HepG2 (cell line): ENCODE results near the gene ZMIZ1. TPM values are rescaled to one million over a fixed set of nuclear protein-coding genes. Genes with fewer than 3 reads are reported as not detected.
A peak's percentile ranks its signal among the peaks of the same experiment; 100 is the strongest.

Experiments
- AGO1 ChIP-seq: fragments of 200-400 bp; formaldehyde crosslinking; IDR thresholded peaks from 2 replicates; pipeline ENCODE4 v1.6.1; 2017; ENCODE audit warnings: mild to moderate bottlenecking, low read depth, low read length, moderate library complexity; ENCODE audit not compliant: poor library complexity, severe bottlenecking
- ETV6 ChIP-seq: sonication (generic); formaldehyde crosslinking; conservative IDR thresholded peaks from 2 replicates; pipeline ENCODE4 v1.4.0; 2020; ENCODE audit warnings: missing genetic modification reagents
- HDAC1 ChIP-seq: sonication (generic); formaldehyde crosslinking; IDR thresholded peaks from 2 replicates; pipeline ENCODE4 v1.5.1; 2020; ENCODE audit warnings: mild to moderate bottlenecking, missing genetic modification reagents
- HNF4A ChIP-seq: sonication (generic); formaldehyde crosslinking; IDR thresholded peaks from 2 replicates; pipeline ENCODE4 v1.4.0; 2020; ENCODE audit warnings: missing genetic modification reagents
- KMT2A ChIP-seq: sonication (generic); formaldehyde crosslinking; IDR thresholded peaks from 2 replicates; pipeline ENCODE4 v1.4.0; 2020; ENCODE audit warnings: missing genetic modification reagents
- MED1 ChIP-seq: sonication (generic); formaldehyde crosslinking; IDR thresholded peaks from 2 replicates; pipeline ENCODE4 v1.4.0; 2020; ENCODE audit warnings: missing genetic modification reagents
- NCOA1 ChIP-seq: sonication (generic); formaldehyde crosslinking; IDR thresholded peaks from 2 replicates; pipeline ENCODE4 v1.9.0; 2021; ENCODE audit warnings: missing genetic modification reagents
- NCOA2 ChIP-seq: sonication (generic); formaldehyde crosslinking; IDR thresholded peaks from 2 replicates; pipeline ENCODE4 v1.8.0; 2022; ENCODE audit warnings: inconsistent platforms
- NKX3-1 ChIP-seq: sonication (generic); formaldehyde crosslinking; IDR thresholded peaks from 2 replicates; pipeline ENCODE4 v1.5.0; 2020; ENCODE audit warnings: missing genetic modification reagents
- PHB2 ChIP-seq: fragments of 450-650 bp; IDR thresholded peaks from 2 replicates; pipeline ENCODE4 v1.6.1; 2018; ENCODE audit not compliant: partially characterized antibody
- RARA ChIP-seq: IDR thresholded peaks from 2 replicates; pipeline ENCODE4 v1.6.1; 2016; ENCODE audit warnings: missing genetic modification reagents, missing compliant biosample characterization
- RNF2 ChIP-seq: fragments of 450-650 bp; conservative IDR thresholded peaks from 2 replicates; pipeline ENCODE4 v1.6.1; 2016; ENCODE audit warnings: low read depth
- SOX13 ChIP-seq, 3 experiments: fragments of 450-650 bp in 1 of 3; sonication (generic) in 1 of 3; formaldehyde crosslinking in 1 of 3; IDR thresholded peaks in 2 of 3; conservative IDR thresholded peaks in 1 of 3; 2 replicates each; pipeline versions ENCODE4 v1.5.0 to v1.6.1; 2016 to 2020; ENCODE audit warnings: antibody characterized with exemption in 1 of 3, mild to moderate bottlenecking in 1 of 3, missing compliant biosample characterization in 1 of 3, missing genetic modification reagents in 1 of 3, moderate library complexity in 1 of 3
- TBX2 ChIP-seq: sonication (generic); formaldehyde crosslinking; IDR thresholded peaks from 2 replicates; pipeline ENCODE4 v1.5.0; 2020; ENCODE audit warnings: missing genetic modification reagents, mild to moderate bottlenecking, borderline replicate concordance
- TMF1 ChIP-seq: sonication (generic); formaldehyde crosslinking; IDR thresholded peaks from 2 replicates; pipeline ENCODE4 v1.8.1; 2022; ENCODE audit warnings: low read depth, missing genetic modification reagents
- ZFYVE20 ChIP-seq: sonication (generic); formaldehyde crosslinking; IDR thresholded peaks from 2 replicates; pipeline ENCODE4 v1.8.0; 2023; ENCODE audit warnings: low read depth, mild to moderate bottlenecking, moderate library complexity, missing genetic modification reagents, borderline replicate concordance
- ZNF317 ChIP-seq: sonication (generic); formaldehyde crosslinking; IDR thresholded peaks from 2 replicates; pipeline ENCODE4 v1.5.0; 2020; ENCODE audit warnings: mild to moderate bottlenecking, missing genetic modification reagents
- ZNF34 ChIP-seq: sonication (generic); formaldehyde crosslinking; IDR thresholded peaks from 2 replicates; pipeline ENCODE4 v1.4.0; 2020; ENCODE audit warnings: mild to moderate bottlenecking, missing genetic modification reagents, borderline replicate concordance
- ZNF510 ChIP-seq: sonication (generic); formaldehyde crosslinking; IDR thresholded peaks from 2 replicates; pipeline ENCODE4 v1.4.0; 2020; ENCODE audit warnings: low read depth, mild to moderate bottlenecking, missing genetic modification reagents
- ZNF7 ChIP-seq: IDR thresholded peaks from 2 replicates; pipeline ENCODE4 v1.6.1; 2016; ENCODE audit warnings: missing biosample characterization, missing genetic modification reagents
- ZNF709 ChIP-seq: sonication (generic); formaldehyde crosslinking; IDR thresholded peaks from 2 replicates; pipeline ENCODE4 v1.5.0; 2020; ENCODE audit warnings: mild to moderate bottlenecking, missing genetic modification reagents
- ZNF724P ChIP-seq: sonication (generic); formaldehyde crosslinking; IDR thresholded peaks from 2 replicates; pipeline ENCODE4 v1.8.0; 2022; ENCODE audit warnings: missing genetic modification reagents, borderline replicate concordance
- ZSCAN31 ChIP-seq: sonication (generic); formaldehyde crosslinking; IDR thresholded peaks from 2 replicates; pipeline ENCODE4 v1.5.0; 2020; ENCODE audit warnings: low read depth, mild to moderate bottlenecking, missing genetic modification reagents
- polyA plus RNA-seq, 8 experiments: library from polyadenylated mRNA; depleted of rRNA in 3 of 8; stranded (reverse) in 7 of 8; unstranded in 1 of 8; fragments of >200 nt; fragmentation: Illumina TruSeq in 4 of 8; extraction: Trizol in 4 of 8; gene quantifications; 2 replicates each; pipeline versions ENCODE4 v1.2.1 to v1.2.3, GENCODE V29; 2011 to 2016; ENCODE audit warnings: low read depth in 4 of 8, missing spikeins in 1 of 8, mixed read lengths in 1 of 8; ENCODE audit not compliant: insufficient read depth in 1 of 8
- total RNA-seq, 5 experiments: library from RNA; depleted of rRNA; stranded (reverse); fragments of >200 nt; fragmentation: Illumina TruSeq; extraction: Trizol; gene quantifications; 2 replicates each; pipeline ENCODE4 v1.2.3, GENCODE V29; 2016; ENCODE audit warnings: low read depth in 1 of 5
- TF ChIP-seq, protein P1 (sequence below): sonication (generic); formaldehyde crosslinking; IDR thresholded peaks from 2 replicates; pipeline ENCODE4 v1.4.0; 2020; ENCODE audit warnings: mild to moderate bottlenecking, low read depth, missing genetic modification reagents
- TF ChIP-seq, protein P2 (sequence below): sonication (generic); formaldehyde crosslinking; IDR thresholded peaks from 2 replicates; pipeline ENCODE4 v1.5.0; 2020; ENCODE audit warnings: missing genetic modification reagents
- TF ChIP-seq, protein P3 (sequence below): IDR thresholded peaks from 2 replicates; pipeline ENCODE4 v1.6.1; 2016; ENCODE audit warnings: missing compliant biosample characterization, missing genetic modification reagents, borderline replicate concordance
- TF ChIP-seq, protein P4 (sequence below): IDR thresholded peaks from 2 replicates; pipeline ENCODE4 v1.6.1; 2016; ENCODE audit warnings: mild to moderate bottlenecking, missing biosample characterization, missing genetic modification reagents

Gene ZMIZ1
- total and polyA plus RNA-seq, 2 of the 13 experiments (the other 11 are each of a cell fraction or from before 2014, with no cell fraction given): 5.3 to 10.2 TPM

DNA sequence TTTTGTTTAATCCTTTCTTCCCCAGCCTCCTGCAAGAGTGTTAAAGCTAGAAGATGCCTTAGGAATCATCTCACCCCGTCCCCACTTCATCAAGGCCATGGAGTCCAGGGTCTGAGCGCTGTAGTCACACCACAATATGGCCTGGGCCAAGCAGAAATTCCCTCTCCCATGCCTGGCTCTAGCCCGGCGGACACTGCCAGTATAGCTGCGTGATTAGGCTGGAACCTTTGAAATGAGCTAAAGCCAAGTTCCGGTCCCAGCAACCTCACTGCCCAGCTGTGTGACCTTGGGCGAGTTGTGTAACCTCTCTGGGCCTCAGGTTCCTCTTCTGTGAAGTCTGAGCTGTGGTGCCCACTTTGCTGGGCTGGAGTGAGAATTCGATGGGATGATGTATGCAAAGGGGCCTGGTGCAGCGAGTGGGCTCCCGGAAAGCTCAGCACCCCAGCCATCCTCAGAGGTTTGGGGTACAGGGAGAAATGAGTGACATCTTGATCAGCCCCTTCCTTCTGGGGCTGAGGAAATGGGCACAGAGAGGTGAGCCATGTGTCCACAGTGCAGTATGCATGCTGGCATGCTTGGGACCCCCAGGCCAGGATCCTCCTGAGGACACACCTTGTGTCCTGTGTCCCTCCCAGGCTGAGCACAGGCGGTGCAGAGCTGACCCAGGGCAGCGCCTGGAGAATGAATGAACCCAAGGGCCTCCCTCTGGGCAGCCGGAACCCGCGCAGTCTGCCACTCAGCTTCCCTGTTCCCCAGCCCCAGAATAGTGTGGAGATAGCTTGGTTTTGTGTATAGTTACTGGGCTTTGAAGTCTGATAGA lies 118.6 kb downstream of the ZMIZ1 start (continued):
- TF ChIP-seq MED1 (CRISPR knock-in tag): peak; percentile 47; the same call in 1 of the 2 replicates
- no peak for TF ChIP-seq ZNF317 (CRISPR knock-in tag)
- TF ChIP-seq TMF1: no peak
- no peak for TF ChIP-seq ZNF510 (CRISPR knock-in tag)
- TF ChIP-seq NCOA2 (CRISPR knock-in tag): peak; percentile 38; the same call in 1 of the 2 replicates
- no peak for TF ChIP-seq PHB2
- no peak for TF ChIP-seq ZNF7 (CRISPR knock-in tag)
- TF ChIP-seq, protein P1, sequence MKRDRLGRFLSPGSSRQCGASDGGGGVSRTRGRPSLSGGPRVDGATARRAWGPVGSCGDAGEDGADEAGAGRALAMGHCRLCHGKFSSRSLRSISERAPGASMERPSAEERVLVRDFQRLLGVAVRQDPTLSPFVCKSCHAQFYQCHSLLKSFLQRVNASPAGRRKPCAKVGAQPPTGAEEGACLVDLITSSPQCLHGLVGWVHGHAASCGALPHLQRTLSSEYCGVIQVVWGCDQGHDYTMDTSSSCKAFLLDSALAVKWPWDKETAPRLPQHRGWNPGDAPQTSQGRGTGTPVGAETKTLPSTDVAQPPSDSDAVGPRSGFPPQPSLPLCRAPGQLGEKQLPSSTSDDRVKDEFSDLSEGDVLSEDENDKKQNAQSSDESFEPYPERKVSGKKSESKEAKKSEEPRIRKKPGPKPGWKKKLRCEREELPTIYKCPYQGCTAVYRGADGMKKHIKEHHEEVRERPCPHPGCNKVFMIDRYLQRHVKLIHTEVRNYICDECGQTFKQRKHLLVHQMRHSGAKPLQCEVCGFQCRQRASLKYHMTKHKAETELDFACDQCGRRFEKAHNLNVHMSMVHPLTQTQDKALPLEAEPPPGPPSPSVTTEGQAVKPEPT (CRISPR knock-in tag): no peak
- TF ChIP-seq RNF2: no peak
- no peak for TF ChIP-seq AGO1
- no peak for TF ChIP-seq ZFYVE20 (CRISPR knock-in tag)
- no peak for TF ChIP-seq ZNF709 (CRISPR knock-in tag)
- no peak for TF ChIP-seq NCOA1 (CRISPR knock-in tag)
- TF ChIP-seq, protein P2, sequence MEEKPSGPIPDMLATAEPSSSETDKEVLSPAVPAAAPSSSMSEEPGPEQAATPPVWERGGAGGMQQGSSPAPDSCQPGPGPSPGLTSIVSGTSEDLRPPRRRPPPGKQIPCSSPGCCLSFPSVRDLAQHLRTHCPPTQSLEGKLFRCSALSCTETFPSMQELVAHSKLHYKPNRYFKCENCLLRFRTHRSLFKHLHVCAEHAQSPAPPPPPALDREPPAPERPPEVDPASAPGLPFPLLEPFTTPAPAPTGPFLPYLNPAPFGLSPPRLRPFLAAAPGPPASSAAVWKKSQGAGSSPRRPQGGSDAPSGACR (CRISPR knock-in tag): no peak
- TF ChIP-seq ETV6 (CRISPR knock-in tag): no peak
- no peak for TF ChIP-seq RARA (CRISPR knock-in tag)
- TF ChIP-seq, protein P3, sequence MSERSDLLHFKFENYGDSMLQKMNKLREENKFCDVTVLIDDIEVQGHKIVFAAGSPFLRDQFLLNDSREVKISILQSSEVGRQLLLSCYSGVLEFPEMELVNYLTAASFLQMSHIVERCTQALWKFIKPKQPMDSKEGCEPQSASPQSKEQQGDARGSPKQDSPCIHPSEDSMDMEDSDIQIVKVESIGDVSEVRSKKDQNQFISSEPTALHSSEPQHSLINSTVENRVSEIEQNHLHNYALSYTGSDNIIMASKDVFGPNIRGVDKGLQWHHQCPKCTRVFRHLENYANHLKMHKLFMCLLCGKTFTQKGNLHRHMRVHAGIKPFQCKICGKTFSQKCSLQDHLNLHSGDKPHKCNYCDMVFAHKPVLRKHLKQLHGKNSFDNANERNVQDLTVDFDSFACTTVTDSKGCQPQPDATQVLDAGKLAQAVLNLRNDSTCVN: no peak
- TF ChIP-seq HNF4A (CRISPR knock-in tag): peak; percentile 23; the same call in 1 of the 2 replicates
- TF ChIP-seq ZNF34 (CRISPR knock-in tag): no peak
- TF ChIP-seq ZNF724P (CRISPR knock-in tag): no peak
- no peak for TF ChIP-seq KMT2A (CRISPR knock-in tag)
- no peak for TF ChIP-seq NKX3-1 (CRISPR knock-in tag)
- TF ChIP-seq HDAC1: 0 out of 2 replicates have a peak, but pooled peaks have one; percentile 23
- TF ChIP-seq ZSCAN31 (CRISPR knock-in tag): no peak
- peak; percentile 57; the same call in 1 of the 2 replicates for TF ChIP-seq TBX2 (CRISPR knock-in tag)
- TF ChIP-seq, protein P4, sequence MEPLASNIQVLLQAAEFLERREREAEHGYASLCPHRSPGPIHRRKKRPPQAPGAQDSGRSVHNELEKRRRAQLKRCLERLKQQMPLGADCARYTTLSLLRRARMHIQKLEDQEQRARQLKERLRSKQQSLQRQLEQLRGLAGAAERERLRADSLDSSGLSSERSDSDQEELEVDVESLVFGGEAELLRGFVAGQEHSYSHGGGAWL (CRISPR knock-in tag): no peak
- TF ChIP-seq SOX13 (IDR thresholded peaks at IDR 0.05): no peak
- 0 out of 4 replicates have a peak, but pooled peaks of 1 of the 2 experiments have one; percentile 13 for TF ChIP-seq SOX13 (CRISPR knock-in tag; conservative IDR thresholded peaks at IDR 0.05 in 1 of 2, IDR thresholded peaks at IDR 0.05 in 1 of 2)
